Measurements from ENCODE around the gene UBN1.

DNA sequence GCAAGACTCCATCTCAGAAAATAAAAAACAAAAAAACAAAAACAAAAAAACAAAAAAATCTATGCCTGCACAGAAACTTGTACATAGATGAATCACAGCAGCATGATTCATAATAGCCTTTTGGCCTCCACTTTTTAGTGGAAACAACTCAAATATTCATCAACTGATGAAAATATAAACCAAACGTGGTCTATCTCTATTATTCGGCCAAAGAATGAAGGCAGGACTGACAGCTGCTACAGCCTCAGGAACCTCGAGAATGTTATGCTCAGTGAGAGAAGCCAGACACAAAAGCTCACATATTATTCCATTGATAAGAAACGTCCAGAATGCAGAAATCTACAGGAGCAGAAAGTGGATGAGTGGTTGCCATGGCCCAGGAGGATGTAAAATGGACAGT, 69.8 kb downstream of the UBN1 start:
- TF ChIP-seq, protein P1, sequence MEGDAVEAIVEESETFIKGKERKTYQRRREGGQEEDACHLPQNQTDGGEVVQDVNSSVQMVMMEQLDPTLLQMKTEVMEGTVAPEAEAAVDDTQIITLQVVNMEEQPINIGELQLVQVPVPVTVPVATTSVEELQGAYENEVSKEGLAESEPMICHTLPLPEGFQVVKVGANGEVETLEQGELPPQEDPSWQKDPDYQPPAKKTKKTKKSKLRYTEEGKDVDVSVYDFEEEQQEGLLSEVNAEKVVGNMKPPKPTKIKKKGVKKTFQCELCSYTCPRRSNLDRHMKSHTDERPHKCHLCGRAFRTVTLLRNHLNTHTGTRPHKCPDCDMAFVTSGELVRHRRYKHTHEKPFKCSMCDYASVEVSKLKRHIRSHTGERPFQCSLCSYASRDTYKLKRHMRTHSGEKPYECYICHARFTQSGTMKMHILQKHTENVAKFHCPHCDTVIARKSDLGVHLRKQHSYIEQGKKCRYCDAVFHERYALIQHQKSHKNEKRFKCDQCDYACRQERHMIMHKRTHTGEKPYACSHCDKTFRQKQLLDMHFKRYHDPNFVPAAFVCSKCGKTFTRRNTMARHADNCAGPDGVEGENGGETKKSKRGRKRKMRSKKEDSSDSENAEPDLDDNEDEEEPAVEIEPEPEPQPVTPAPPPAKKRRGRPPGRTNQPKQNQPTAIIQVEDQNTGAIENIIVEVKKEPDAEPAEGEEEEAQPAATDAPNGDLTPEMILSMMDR (IDR thresholded peaks at IDR 0.05) = no peak
- no peak for TF ChIP-seq POLR2A (IDR thresholded peaks at IDR 0.05)

Measured in Peyer's patch (tissue), 4 donors.